Vagina (tissue), 2 donors: ENCODE data around the gene SCN9A.

Experiments
- CTCF ChIP-seq, 3 experiments: fragments of 450-650 bp in 2 of 3; fragments of 200-600 bp in 1 of 3; sonication (generic) in 1 of 3; IDR thresholded peaks; one replicate each; pipeline ENCODE4 v1.5.1; 2017 to 2019; ENCODE audit warnings: antibody characterized with exemption in 3 of 3, mild to moderate bottlenecking in 2 of 3, moderate library complexity in 2 of 3
- POLR2A ChIP-seq, 2 donors: fragments of 450-650 bp; IDR thresholded peaks; one replicate each; pipeline ENCODE4 v1.6.1; 2017; ENCODE audit warnings: antibody characterized with exemption in 2 of 2, mild to moderate bottlenecking in 2 of 2, moderate library complexity in 2 of 2
- POLR2AphosphoS5 ChIP-seq, 2 donors: sonication (generic); formaldehyde crosslinking; IDR thresholded peaks; one replicate each; pipeline ENCODE4 v1.9.0; 2017; ENCODE audit warnings: antibody characterized with exemption in 2 of 2, mild to moderate bottlenecking in 2 of 2, low read depth in 1 of 2; ENCODE audit not compliant: insufficient read depth in 1 of 2

- TF ChIP-seq CTCF (IDR thresholded peaks at IDR 0.05) (no peak), POLR2A (IDR thresholded peaks at IDR 0.05) (no peak), POLR2AphosphoS5 (IDR thresholded peaks at IDR 0.05; ENCODE audit: insufficient read depth in 1 of 2, low read depth in 1 of 2) (no peak)
Measured at GRCh38 chr2:166181813-166182154, 194.0 kb downstream of the SCN9A start.
